Measurements from ENCODE around the gene PTPRN2. TPM values are rescaled to one million over a fixed set of nuclear protein-coding genes. Genes with fewer than 3 reads are reported as not detected.
A peak's percentile ranks its signal among the peaks of the same experiment; 100 is the strongest.

PTPRN2 gene
- total RNA-seq, 8 experiments from 2014 or later: 0.10 to 19.7 (median 10.8) TPM; not detected in 1

GRCh38 chr7:157674715-157675426, 912.8 kb downstream of the PTPRN2 start:
- 50 to 100% (median 55%) methylated on average over 2 to 10 of the region's 30 CpGs; no CpG with 5 or more reads in 6 of the 10 experiments for WGBS, 10 experiments
- H3K4me1 ChIP-seq (replicated peaks in 1 of 2): peaks cover 0 to 40% of the 10 kb centered on the region in 2 donors
- no peak for ATAC-seq (replicated peaks in 6 of 8)
- no peak overlapping the region for H3K4me3 ChIP-seq
- no peak overlapping the region for H3K27ac ChIP-seq
- in situ Hi-C loops (cut with MboI; ENCODE audit: low pct_unique_long_range_greater_than_20kb in 2 of 9, low sequenced_read_pairs in 9 of 9, unreplicated experiment in 9 of 9): loop anchor here in 1 of 9 experiments (25.0 kb wide), 1 partner anchor 212 kb away; no protein-coding TSS in a partner anchor

- no peak for ATAC-seq (replicated peaks in 6 of 8)
- 5 to 82% (median 61%) methylated on average over 2 to 10 of the region's 28 CpGs; no CpG with 5 or more reads in 5 of the 10 experiments for WGBS, 10 experiments
These were observed 913.5 kb downstream of the PTPRN2 start for GRCh38 chr7:157674027-157674714.

GRCh38 chr7:157673573-157673972, 914.0 kb downstream of the PTPRN2 start:
- Histone ChIP-seq H3K4me1 (replicated peaks in 1 of 2) (peaks cover 0 to 32% of the 10 kb centered on the region in 2 donors), H3K27ac (no peak overlapping the region), H3K4me3 (no peak overlapping the region)
- in situ Hi-C loops (cut with MboI; ENCODE audit: low pct_unique_long_range_greater_than_20kb in 2 of 9, low sequenced_read_pairs in 9 of 9, unreplicated experiment in 9 of 9): no loop called here
- ATAC-seq (replicated peaks in 6 of 8): no peak
- WGBS, 10 experiments: 40% methylated on average over 3 of the region's 14 CpGs; no CpG with 5 or more reads in 9 of the 10 experiments

More at GRCh38 chr7:157674027-157674714, 913.5 kb downstream of the PTPRN2 start:
- in situ Hi-C loops (cut with MboI; ENCODE audit: low pct_unique_long_range_greater_than_20kb in 2 of 9, low sequenced_read_pairs in 9 of 9, unreplicated experiment in 9 of 9): no loop called here
- Histone ChIP-seq H3K4me3 (no peak overlapping the region), H3K27ac (no peak overlapping the region), H3K4me1 (replicated peaks in 1 of 2) (peaks cover 0 to 36% of the 10 kb centered on the region in 2 donors)

- H3K4me1 ChIP-seq (replicated peaks in 1 of 2): peaks cover 0 to 29% of the 10 kb centered on the region in 2 donors
- no peak overlapping the region for H3K27ac ChIP-seq
- peak in 1 of 8 experiments; percentile 34 for ATAC-seq (replicated peaks in 6 of 8)
- in situ Hi-C loops (cut with MboI; ENCODE audit: low pct_unique_long_range_greater_than_20kb in 2 of 9, low sequenced_read_pairs in 9 of 9, unreplicated experiment in 9 of 9): no loop called here
- WGBS, 10 experiments: 45 to 100% (median 77%) methylated on average over 1 to 18 of the region's 39 CpGs; no CpG with 5 or more reads in 3 of the 10 experiments
- no peak overlapping the region for H3K4me3 ChIP-seq
These were observed 916.0 kb downstream of the PTPRN2 start for GRCh38 chr7:157671358-157672255.

GRCh38 chr7:157670490-157671357, 916.9 kb downstream of the PTPRN2 start:
- Histone ChIP-seq H3K4me1 (replicated peaks in 1 of 2) (peaks cover 0 to 29% of the 10 kb centered on the region in 2 donors), H3K27ac (no peak overlapping the region), H3K4me3 (no peak overlapping the region)
- in situ Hi-C loops (cut with MboI; ENCODE audit: low pct_unique_long_range_greater_than_20kb in 2 of 9, low sequenced_read_pairs in 9 of 9, unreplicated experiment in 9 of 9): no loop called here
- peak in 2 of 8 experiments; percentile 21 to 50 for ATAC-seq (replicated peaks in 6 of 8)
- 0 to 67% (median 54%) methylated on average over 1 to 11 of the region's 22 CpGs; no CpG with 5 or more reads in 2 of the 10 experiments for WGBS, 10 experiments

GRCh38 chr7:157669768-157670351, 917.8 kb downstream of the PTPRN2 start:
- no peak overlapping the region for H3K4me3 ChIP-seq
- in situ Hi-C loops (cut with MboI; ENCODE audit: low pct_unique_long_range_greater_than_20kb in 2 of 9, low sequenced_read_pairs in 9 of 9, unreplicated experiment in 9 of 9): no loop called here
- H3K27ac ChIP-seq: no peak overlapping the region
- peaks cover 0 to 29% of the 10 kb centered on the region in 2 donors for H3K4me1 ChIP-seq (replicated peaks in 1 of 2)
- WGBS, 10 experiments: 10 to 100% (median 68%) methylated on average over 2 to 9 of the region's 33 CpGs; no CpG with 5 or more reads in 2 of the 10 experiments
- ATAC-seq (replicated peaks in 6 of 8): peak in 1 of 8 experiments; percentile 36

GRCh38 chr7:157668884-157669767, 918.5 kb downstream of the PTPRN2 start:
- H3K4me3 ChIP-seq: no peak overlapping the region
- H3K4me1 ChIP-seq (replicated peaks in 1 of 2): peaks cover 0 to 29% of the 10 kb centered on the region in 2 donors
- H3K27ac ChIP-seq: no peak overlapping the region
- in situ Hi-C loops (cut with MboI; ENCODE audit: low pct_unique_long_range_greater_than_20kb in 2 of 9, low sequenced_read_pairs in 9 of 9, unreplicated experiment in 9 of 9): no loop called here
- WGBS, 10 experiments: 11 to 91% (median 47%) methylated on average over 2 to 14 of the region's 33 CpGs; no CpG with 5 or more reads in 2 of the 10 experiments
- ATAC-seq (replicated peaks in 6 of 8): no peak

GRCh38 chr7:157668221-157668883, 919.3 kb downstream of the PTPRN2 start:
- no peak for ATAC-seq (replicated peaks in 6 of 8)
- Histone ChIP-seq H3K4me1 (replicated peaks in 1 of 2) (peaks cover 0 to 30% of the 10 kb centered on the region in 2 donors), H3K27ac (no peak overlapping the region)

GRCh38 chr7:157667731-157668130, 919.9 kb downstream of the PTPRN2 start:
- 60 to 100% (median 77%) methylated on average over 1 to 6 of the region's 19 CpGs; no CpG with 5 or more reads in 5 of the 10 experiments for WGBS, 10 experiments
- Histone ChIP-seq H3K4me1 (replicated peaks in 1 of 2) (peaks cover 0 to 35% of the 10 kb centered on the region in 2 donors), H3K4me3 (no peak overlapping the region), H3K27ac (no peak overlapping the region)
- in situ Hi-C loops (cut with MboI; ENCODE audit: low pct_unique_long_range_greater_than_20kb in 2 of 9, low sequenced_read_pairs in 9 of 9, unreplicated experiment in 9 of 9): no loop called here
- no peak for ATAC-seq (replicated peaks in 6 of 8)

More at GRCh38 chr7:157668221-157668883, 919.3 kb downstream of the PTPRN2 start:
- H3K4me3 ChIP-seq: no peak overlapping the region
- WGBS, 10 experiments: 11 to 100% (median 55%) methylated on average over 1 to 19 of the region's 22 CpGs
- in situ Hi-C loops (cut with MboI; ENCODE audit: low pct_unique_long_range_greater_than_20kb in 2 of 9, low sequenced_read_pairs in 9 of 9, unreplicated experiment in 9 of 9): no loop called here

GRCh38 chr7:157667261-157667660, 920.4 kb downstream of the PTPRN2 start:
- no peak for ATAC-seq (replicated peaks in 6 of 8)
- Histone ChIP-seq H3K27ac (no peak overlapping the region), H3K4me3 (no peak overlapping the region), H3K4me1 (replicated peaks in 1 of 2) (peaks cover 0 to 32% of the 10 kb centered on the region in 2 donors)
- 0 to 81% (median 67%) methylated on average over 1 to 7 of the region's 12 CpGs; no CpG with 5 or more reads in 7 of the 10 experiments for WGBS, 10 experiments
- in situ Hi-C loops (cut with MboI; ENCODE audit: low pct_unique_long_range_greater_than_20kb in 2 of 9, low sequenced_read_pairs in 9 of 9, unreplicated experiment in 9 of 9): no loop called here
